Effector memory CD8-positive, alpha-beta T cell (primary cell): ENCODE data around the gene PPP1R37.
"Not testable (repeated sequence)": the region's sequence is repeated elsewhere in the genome, so short reads cannot be mapped to it uniquely, and the experiment has no call there.

Experiments used
- ATAC-seq: fragments of 150-1000 bp; cut with Tn5 transposase; replicated peaks from 2 replicates; pipeline ENCODE4 v1.10.0; 2021; ENCODE audit warnings: mild to moderate bottlenecking, moderate library complexity
- DNase-seq, 3 experiments: peaks; one replicate each; pipeline ENCODE4 v3.0.0; 2021
- H3K27ac Mint-ChIP-seq, 2 donors: one replicate each; pipeline ENCODE4 v1.8.0; 2022; ENCODE audit warnings: mild to moderate bottlenecking in 2 of 2, mixed read lengths in 2 of 2, moderate library complexity in 2 of 2
- H3K27me3 Mint-ChIP-seq, 2 donors: one replicate each; pipeline ENCODE4 v1.8.0; 2022; ENCODE audit warnings: mixed read lengths in 2 of 2
- H3K36me3 Mint-ChIP-seq: one replicate; pipeline ENCODE4 v1.8.0; 2022; ENCODE audit warnings: mild to moderate bottlenecking, moderate library complexity, mixed read lengths; ENCODE audit not compliant: insufficient read depth
- H3K4me1 Mint-ChIP-seq, 2 donors: one replicate each; pipeline ENCODE4 v1.8.0; 2022; ENCODE audit warnings: low read depth in 2 of 2, mixed read lengths in 2 of 2
- H3K4me3 Mint-ChIP-seq, 2 donors: one replicate each; pipeline ENCODE4 v1.8.0; 2022; ENCODE audit warnings: mild to moderate bottlenecking in 2 of 2, mixed read lengths in 2 of 2, moderate library complexity in 2 of 2
- H3K9me3 Mint-ChIP-seq, 2 donors: one replicate each; pipeline ENCODE4 v1.8.0; 2022; ENCODE audit warnings: mixed read lengths in 2 of 2

Gene PPP1R37

GRCh38 chr19:45103156-45103507 lies 10.2 kb downstream of the PPP1R37 start:
- Mint-ChIP-seq H3K4me3 (peak overlapping the region; percentile 71 to 75), H3K4me1 (peaks cover 48 to 51% of the 10 kb centered on the region in 2 donors), H3K27ac (peak overlapping the region in 1 of 2 donors; percentile 82), H3K36me3 (no peaks in the 10 kb centered on the region), H3K9me3 (no peaks in the 10 kb centered on the region), H3K27me3 (no peaks in the 10 kb centered on the region)
- ATAC-seq: peak; percentile 94
- DNase-seq: peak; percentile 33 to 38 (median 38)

- no peak for DNase-seq
- H3K4me3 Mint-ChIP-seq: peak overlapping the region; percentile 71 to 75
- H3K4me1 Mint-ChIP-seq: peaks cover 46 to 57% of the 10 kb centered on the region in 2 donors
- H3K36me3 Mint-ChIP-seq: no peaks in the 10 kb centered on the region
- H3K27me3 Mint-ChIP-seq: no peaks in the 10 kb centered on the region
- peak overlapping the region; percentile 82 to 88 for H3K27ac Mint-ChIP-seq
- no peaks in the 10 kb centered on the region for H3K9me3 Mint-ChIP-seq
- ATAC-seq: peak; percentile 41
These were observed 10.7 kb downstream of the PPP1R37 start for GRCh38 chr19:45103508-45104319.

GRCh38 chr19:45104658-45105349 lies 11.8 kb downstream of the PPP1R37 start:
- H3K36me3 Mint-ChIP-seq: no peaks in the 10 kb centered on the region
- H3K4me3 Mint-ChIP-seq: peak overlapping the region; percentile 71 to 75
- H3K27me3 Mint-ChIP-seq: no peaks in the 10 kb centered on the region
- H3K9me3 Mint-ChIP-seq: no peaks in the 10 kb centered on the region
- DNase-seq (no peak), ATAC-seq (peak; percentile 21)
- H3K27ac Mint-ChIP-seq: peak overlapping the region; percentile 82 to 88
- peaks cover 42 to 62% of the 10 kb centered on the region in 2 donors for H3K4me1 Mint-ChIP-seq

DNA sequence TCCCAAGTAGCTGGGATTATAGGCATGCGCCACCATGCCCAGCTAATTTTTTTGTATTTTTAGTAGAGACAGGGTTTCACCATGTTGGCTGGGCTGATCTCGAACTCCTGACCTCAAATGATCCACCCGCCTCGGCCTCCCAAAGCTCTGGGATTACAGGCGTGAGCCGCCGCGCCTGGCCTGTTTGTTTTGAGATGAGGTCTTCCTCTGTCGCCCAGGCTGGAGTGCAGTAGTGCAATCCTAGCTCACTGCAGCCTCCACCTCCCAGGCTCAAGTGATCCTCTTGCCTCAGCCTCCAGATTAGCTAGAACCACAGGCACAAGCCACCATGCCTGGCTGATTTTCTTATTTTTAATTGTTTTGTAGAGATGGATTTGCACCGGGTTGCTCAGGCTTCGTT lies 13.4 kb downstream of the PPP1R37 start:
- peak overlapping the region in 1 of 2 donors; percentile 82 for H3K27ac Mint-ChIP-seq
- not testable (repeated sequence) for H3K36me3 Mint-ChIP-seq

DNA sequence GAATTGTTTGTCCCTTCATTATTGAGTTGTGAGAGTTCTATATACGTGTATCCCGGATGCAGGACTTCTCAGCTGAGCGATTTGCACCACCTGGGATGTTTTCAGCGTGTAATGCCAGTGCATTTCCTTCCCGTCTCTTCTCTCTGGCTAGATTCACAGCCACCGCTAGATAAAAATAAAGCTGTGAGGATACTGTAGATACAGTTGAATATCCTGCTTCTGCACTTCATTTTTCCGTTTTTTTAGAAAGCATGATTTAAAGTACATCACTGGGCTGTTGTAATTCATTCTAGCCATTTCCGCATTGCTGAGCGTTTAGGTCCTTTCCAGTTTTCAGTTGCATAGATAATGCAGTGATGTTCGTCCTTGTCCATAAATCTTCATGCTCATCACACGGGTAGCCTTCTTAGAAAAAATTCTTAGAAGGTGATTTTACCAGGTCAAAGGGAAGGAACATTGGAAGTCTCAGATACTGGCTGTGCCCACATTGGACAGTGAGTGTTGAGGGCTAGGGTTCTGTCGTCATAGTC lies 14.7 kb downstream of the PPP1R37 start:
- Mint-ChIP-seq H3K27me3 (no peaks in the 10 kb centered on the region), H3K36me3 (peaks cover 5% of the 10 kb centered on the region), H3K4me3 (no peak overlapping the region), H3K27ac (no peak overlapping the region), H3K9me3 (no peaks in the 10 kb centered on the region), H3K4me1 (peaks cover 31 to 49% of the 10 kb centered on the region in 2 donors)
- ATAC-seq (no peak), DNase-seq (no peak)

More for the DNA sequence above, 13.4 kb downstream of the PPP1R37 start:
- not testable (repeated sequence) for H3K27me3 Mint-ChIP-seq, H3K9me3 Mint-ChIP-seq, ATAC-seq, DNase-seq, H3K4me3 Mint-ChIP-seq
- peaks cover 36 to 56% of the 10 kb centered on the region in 2 donors for H3K4me1 Mint-ChIP-seq

- ATAC-seq (no peak), DNase-seq (no peak)
- Mint-ChIP-seq H3K4me3 (no peak overlapping the region), H3K27ac (peak overlapping the region in 1 of 2 donors; percentile 25), H3K27me3 (no peaks in the 10 kb centered on the region), H3K9me3 (no peaks in the 10 kb centered on the region), H3K4me1 (peaks cover 14 to 24% of the 10 kb centered on the region in 2 donors), H3K36me3 (peaks cover 5% of the 10 kb centered on the region)
These were observed 17.9 kb downstream of the PPP1R37 start for GRCh38 chr19:45110851-45111266.

DNA sequence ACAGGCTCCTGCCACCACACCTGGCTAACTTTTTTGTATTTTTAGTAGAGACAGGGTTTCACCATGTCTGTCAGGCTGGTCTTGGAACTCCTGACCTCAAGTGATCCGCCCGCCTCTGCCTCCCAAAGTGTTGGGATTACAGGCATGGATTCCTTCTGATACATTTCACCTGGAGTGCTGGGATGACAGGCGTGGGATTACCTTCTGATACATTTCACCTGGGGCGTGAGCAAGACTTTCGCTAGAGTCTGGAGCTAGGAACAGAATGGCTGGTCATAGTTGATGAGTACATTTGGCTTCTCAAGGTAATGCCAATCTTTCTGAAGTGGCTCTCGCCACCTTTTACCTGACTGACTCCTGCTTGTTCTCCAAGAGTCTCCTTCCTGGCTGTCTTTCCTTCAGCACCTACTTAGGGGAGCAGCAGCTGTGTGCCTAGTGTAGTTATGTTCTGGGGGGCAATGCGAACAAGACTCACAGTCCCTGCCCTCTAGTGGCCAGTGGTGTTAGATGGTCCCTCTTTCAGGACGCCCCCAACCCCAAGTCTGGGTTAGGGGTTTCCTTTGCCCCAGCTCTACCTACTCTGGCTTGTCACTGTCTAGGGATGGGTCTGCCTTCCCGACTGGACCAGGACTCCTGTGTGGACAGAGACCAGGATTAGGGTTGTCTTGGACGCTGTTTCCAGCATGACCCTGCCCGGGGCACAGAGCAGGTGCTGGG lies 19.3 kb downstream of the PPP1R37 start:
- H3K4me3 Mint-ChIP-seq: no peak overlapping the region
- H3K4me1 Mint-ChIP-seq: peaks cover 28 to 31% of the 10 kb centered on the region in 2 donors
- DNase-seq (no peak), ATAC-seq (no peak)
- peaks cover 5% of the 10 kb centered on the region for H3K36me3 Mint-ChIP-seq
- no peak overlapping the region for H3K27ac Mint-ChIP-seq
- H3K9me3 Mint-ChIP-seq: no peaks in the 10 kb centered on the region
- H3K27me3 Mint-ChIP-seq: no peaks in the 10 kb centered on the region

DNA sequence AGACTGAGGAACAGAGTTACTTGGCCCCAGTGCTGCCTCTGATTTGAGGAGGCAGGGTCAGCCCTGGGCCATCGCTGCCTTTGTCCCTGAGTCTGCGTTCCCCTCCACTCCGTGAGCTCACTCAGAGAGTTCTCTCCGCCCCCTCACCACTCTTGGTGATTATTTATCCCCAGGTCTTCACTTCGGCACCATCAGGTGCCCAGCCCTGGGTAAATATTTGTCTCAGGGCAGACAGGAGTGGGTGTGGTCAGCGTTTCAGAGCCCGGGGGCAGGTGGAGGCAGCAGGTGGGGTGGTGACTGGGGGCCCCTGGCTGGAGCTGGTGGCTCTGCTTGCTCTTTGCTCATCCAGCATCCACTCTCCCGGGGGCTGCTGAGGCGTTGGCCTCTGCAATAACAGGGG lies 20.6 kb downstream of the PPP1R37 start:
- Mint-ChIP-seq H3K36me3 (peaks cover 5% of the 10 kb centered on the region), H3K27me3 (no peaks in the 10 kb centered on the region), H3K9me3 (no peaks in the 10 kb centered on the region), H3K4me3 (no peak overlapping the region), H3K27ac (no peak overlapping the region), H3K4me1 (peaks cover 31 to 35% of the 10 kb centered on the region in 2 donors)
- DNase-seq (no peak), ATAC-seq (no peak)

DNA sequence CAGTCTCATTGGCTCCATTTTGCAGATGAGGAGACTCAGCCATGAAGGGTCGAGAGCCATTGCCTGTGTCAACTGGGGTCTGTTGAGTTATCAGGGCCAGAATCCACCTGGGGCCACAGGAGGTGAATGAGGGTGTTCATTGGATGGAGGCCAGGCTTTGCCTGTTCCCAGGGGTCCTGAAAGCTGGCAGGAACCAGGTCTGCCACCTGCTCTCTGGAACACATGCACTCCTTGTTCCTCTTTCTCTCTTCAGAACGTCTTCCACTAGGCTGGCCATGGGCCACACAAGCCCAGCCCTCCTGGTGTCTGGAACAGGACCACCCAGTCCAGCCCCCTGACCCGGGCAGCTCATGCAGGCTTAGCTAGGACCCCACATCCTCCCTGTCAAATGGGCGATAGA lies 21.1 kb downstream of the PPP1R37 start:
- Mint-ChIP-seq H3K27me3 (no peaks in the 10 kb centered on the region), H3K36me3 (peaks cover 5% of the 10 kb centered on the region), H3K27ac (no peak overlapping the region), H3K4me3 (no peak overlapping the region), H3K4me1 (peaks cover 30 to 37% of the 10 kb centered on the region in 2 donors), H3K9me3 (no peaks in the 10 kb centered on the region)
- ATAC-seq (no peak), DNase-seq (no peak)

DNA sequence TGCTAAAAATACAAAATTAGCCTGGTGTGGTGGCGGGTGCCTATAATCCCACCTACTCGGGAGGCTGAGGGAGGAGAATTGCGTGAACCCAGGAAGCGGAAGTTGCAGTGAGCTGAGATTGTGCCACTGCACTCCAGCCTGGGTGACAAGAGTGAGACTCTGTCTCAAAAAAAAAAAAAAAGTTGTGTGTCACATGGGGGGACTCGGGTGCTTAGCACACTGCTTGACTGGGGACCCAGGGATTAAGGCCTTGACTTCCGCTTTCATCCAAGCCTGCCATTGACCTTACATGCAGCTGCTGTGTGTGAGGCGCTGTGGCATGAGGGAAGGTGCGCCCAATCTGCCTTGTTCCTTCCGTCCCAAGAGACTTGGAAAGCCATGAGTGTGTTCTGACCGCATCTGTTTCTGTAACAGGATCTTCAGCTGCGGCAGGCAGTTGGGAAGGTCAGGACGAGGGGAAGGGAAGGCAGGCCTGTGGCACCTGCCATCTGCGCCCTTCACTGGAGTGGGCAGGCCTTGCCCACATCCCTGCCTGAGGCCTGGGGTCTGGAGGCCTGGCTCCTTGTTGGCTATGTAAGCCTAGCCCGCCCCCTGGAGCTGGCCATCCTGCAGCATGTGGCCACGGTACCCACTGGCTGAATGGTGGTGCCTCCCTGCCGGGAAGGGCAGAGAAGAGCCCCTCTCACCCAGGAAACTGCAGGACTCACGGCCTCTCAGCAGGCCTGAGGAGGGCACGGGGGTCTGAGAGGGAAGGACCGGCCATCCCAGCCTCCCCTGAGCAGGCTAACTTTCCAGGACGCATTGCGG lies 23.0 kb downstream of the PPP1R37 start:
- DNase-seq (no peak), ATAC-seq (no peak)
- Mint-ChIP-seq H3K4me1 (peaks cover 30 to 35% of the 10 kb centered on the region in 2 donors), H3K4me3 (peak overlapping the region; percentile 40 to 76), H3K9me3 (no peaks in the 10 kb centered on the region), H3K27ac (peak overlapping the region in 1 of 2 donors; percentile 71), H3K27me3 (no peaks in the 10 kb centered on the region), H3K36me3 (peaks cover 5% of the 10 kb centered on the region)

DNA sequence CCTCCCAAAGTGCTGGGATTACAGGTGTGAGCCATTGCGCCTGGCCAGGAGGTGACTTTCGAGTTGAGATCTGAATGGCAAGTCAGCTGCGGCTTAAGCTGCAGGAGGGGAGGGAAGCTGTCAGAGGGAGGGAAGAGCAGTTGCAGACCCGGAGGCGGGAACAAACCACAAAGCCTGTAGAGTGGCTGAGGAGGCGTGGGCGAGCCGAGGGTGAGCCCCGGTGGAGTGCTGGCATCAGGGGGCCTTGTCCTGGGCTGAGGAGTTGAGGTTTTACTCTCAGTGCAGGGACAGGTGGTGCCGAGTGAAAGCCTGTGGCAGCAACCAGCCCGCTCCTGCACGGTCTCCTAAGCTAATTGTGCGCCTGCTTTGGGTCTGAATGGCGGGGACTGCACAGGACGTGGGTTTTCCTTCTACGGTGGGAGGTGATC lies 24.2 kb downstream of the PPP1R37 start:
- peak; percentile 66 for ATAC-seq
- Mint-ChIP-seq H3K27ac (peak overlapping the region; percentile 67 to 80), H3K4me3 (peak overlapping the region; percentile 66 to 76), H3K27me3 (no peaks in the 10 kb centered on the region), H3K4me1 (peaks cover 42 to 47% of the 10 kb centered on the region in 2 donors), H3K36me3 (peaks cover 1% of the 10 kb centered on the region), H3K9me3 (no peaks in the 10 kb centered on the region)
- no peak for DNase-seq

- Mint-ChIP-seq H3K27me3 (no peaks in the 10 kb centered on the region), H3K4me3 (peak overlapping the region; percentile 66 to 76), H3K4me1 (peaks cover 47 to 50% of the 10 kb centered on the region in 2 donors), H3K27ac (peak overlapping the region; percentile 67 to 80), H3K9me3 (no peaks in the 10 kb centered on the region), H3K36me3 (no peaks in the 10 kb centered on the region)
- ATAC-seq: no peak
- no peak for DNase-seq
These were observed 24.7 kb downstream of the PPP1R37 start for GRCh38 chr19:45117671-45118070.
